Natural killer cell (primary cell): Measurements from ENCODE around the gene LMTK2. TPM values are rescaled to one million over a fixed set of nuclear protein-coding genes. Genes with fewer than 3 reads are reported as not detected.

Experiments
- ATAC-seq, 3 donors: fragments of 150-1000 bp in 2 of 3; fragments of 200-7000 bp in 1 of 3; cut with Tn5 transposase; 1 replicate in 1 of 3; 2 replicates in 2 of 3; pipeline ENCODE4 v1.10.0; 2021; ENCODE audit warnings: mild to moderate bottlenecking in 2 of 3, moderate library complexity in 2 of 3
- DNase-seq, 2 donors: peaks; one replicate each; pipeline versions ENCODE4 v3.0.0 to v3.0.0-alpha.2; 2013 to 2021; ENCODE audit warnings: mixed read lengths in 1 of 2
- H3K27ac ChIP-seq: one replicate; pipeline ENCODE4 v1.5.1; 2013; ENCODE audit warnings: mild to moderate bottlenecking, low read length
- H3K27me3 ChIP-seq: one replicate; pipeline ENCODE4 v1.6.1; 2013; ENCODE audit warnings: low read length; ENCODE audit not compliant: control insufficient read depth, insufficient read depth
- H3K36me3 ChIP-seq: one replicate; pipeline ENCODE4 v1.6.1; 2013; ENCODE audit warnings: low read length; ENCODE audit not compliant: control insufficient read depth, insufficient read depth
- H3K4me1 ChIP-seq: one replicate; pipeline ENCODE4 v1.6.1; 2013; ENCODE audit warnings: low read length; ENCODE audit not compliant: control insufficient read depth, insufficient read depth
- H3K4me3 ChIP-seq: one replicate; pipeline ENCODE4 v1.5.1; 2013; ENCODE audit warnings: low read length
- H3K9me3 ChIP-seq: one replicate; pipeline ENCODE4 v1.6.1; 2013; ENCODE audit warnings: low read length; ENCODE audit not compliant: control insufficient read depth, insufficient read depth
- H3K27ac Mint-ChIP-seq, 2 donors: one replicate each; pipeline ENCODE4 v1.8.0; 2022; ENCODE audit warnings: mild to moderate bottlenecking in 2 of 2, mixed read lengths in 2 of 2, moderate library complexity in 1 of 2
- H3K27me3 Mint-ChIP-seq, 2 donors: one replicate each; pipeline ENCODE4 v1.8.0; 2022; ENCODE audit warnings: low read depth in 2 of 2, mixed read lengths in 2 of 2
- H3K36me3 Mint-ChIP-seq: one replicate; pipeline ENCODE4 v1.8.0; 2022; ENCODE audit warnings: mixed read lengths
- H3K4me1 Mint-ChIP-seq, 2 donors: one replicate each; pipeline ENCODE4 v1.8.0; 2022; ENCODE audit warnings: mixed read lengths in 2 of 2
- H3K4me3 Mint-ChIP-seq: one replicate; pipeline ENCODE4 v1.8.0; 2022; ENCODE audit warnings: mild to moderate bottlenecking, moderate library complexity, mixed read lengths
- H3K9me3 Mint-ChIP-seq, 2 donors: one replicate each; pipeline ENCODE4 v1.8.0; 2022; ENCODE audit warnings: mixed read lengths in 2 of 2
- CTCF ChIP-seq: fragments of 200-600 bp; IDR thresholded peaks from one replicate; pipeline ENCODE4 v1.8.0; 2022; ENCODE audit warnings: antibody characterized with exemption
- WGBS: methylation state at CpG from one replicate; pipeline ENCODE4 v1.1.7; 2013; ENCODE audit warnings: missing lambda C conversion rate; ENCODE audit not compliant: insufficient coverage; 5-methylcytosine and 5-hydroxymethylcytosine counted together
- intact Hi-C: fragments of 100-400 bp; cut with micrococcal nuclease; formaldehyde crosslinking; loops from one replicate; pipeline ENCODE4 v1.14.2; 2022
- total RNA-seq, 4 donors: library from RNA; stranded (reverse); fragments of 120-200 nt in 1 of 4; gene quantifications; one replicate each; pipeline versions ENCODE4 v1.2.3 to v1.2.4, GENCODE V29; 2013 to 2022

LMTK2 gene
- total RNA-seq, 3 donors from 2014 or later (not counting 1 experiment from before 2014, with no cell fraction given) = 18.7 to 33.9 (median 26.6) TPM

GRCh38 chr7:98142658-98143057 is 36.0 kb downstream of the LMTK2 start:
- no peak for ATAC-seq
- no peaks in the 10 kb centered on the region for H3K27me3 ChIP-seq
- no peaks in the 10 kb centered on the region for H3K4me1 ChIP-seq
- TF ChIP-seq CTCF = no peak
- 96% methylated on average over 2 of the region's 2 CpGs for WGBS
- no peaks in the 10 kb centered on the region for H3K9me3 Mint-ChIP-seq
- no peak overlapping the region for H3K27ac Mint-ChIP-seq
- DNase-seq = no peak
- H3K27me3 Mint-ChIP-seq = no peaks in the 10 kb centered on the region
- intact Hi-C loops = no loop called here
- H3K36me3 Mint-ChIP-seq = peaks cover 18% of the 10 kb centered on the region
- no peak overlapping the region for H3K27ac ChIP-seq
- peaks cover 17% of the 10 kb centered on the region for H3K36me3 ChIP-seq
- no peaks in the 10 kb centered on the region for H3K9me3 ChIP-seq
- H3K4me1 Mint-ChIP-seq = peaks cover 4 to 10% of the 10 kb centered on the region in 2 donors
- no peak overlapping the region for H3K4me3 Mint-ChIP-seq
- no peak overlapping the region for H3K4me3 ChIP-seq

- peaks cover 6% of the 10 kb centered on the region for H3K36me3 ChIP-seq
- intact Hi-C loops = no loop called here
- H3K27me3 ChIP-seq = no peaks in the 10 kb centered on the region
- no peak overlapping the region for H3K4me3 Mint-ChIP-seq
- WGBS = 95% methylated on average over 5 of the region's 5 CpGs
- TF ChIP-seq CTCF = no peak
- H3K4me1 ChIP-seq = no peaks in the 10 kb centered on the region
- H3K27ac Mint-ChIP-seq = no peak overlapping the region
- DNase-seq (no peak), ATAC-seq (no peak)
- peaks cover 10% of the 10 kb centered on the region for H3K36me3 Mint-ChIP-seq
- H3K9me3 Mint-ChIP-seq = no peaks in the 10 kb centered on the region
- no peaks in the 10 kb centered on the region for H3K4me1 Mint-ChIP-seq
- H3K27ac ChIP-seq = no peak overlapping the region
- no peaks in the 10 kb centered on the region for H3K27me3 Mint-ChIP-seq
- H3K4me3 ChIP-seq = no peak overlapping the region
- no peaks in the 10 kb centered on the region for H3K9me3 ChIP-seq
Observed at GRCh38 chr7:98148607-98149006, 41.9 kb downstream of the LMTK2 start.

- DNase-seq = no peak
- Mint-ChIP-seq H3K36me3 (peaks cover 8% of the 10 kb centered on the region), H3K27ac (no peak overlapping the region), H3K27me3 (no peaks in the 10 kb centered on the region), H3K4me3 (no peak overlapping the region), H3K9me3 (no peaks in the 10 kb centered on the region), H3K4me1 (no peaks in the 10 kb centered on the region)
- no peaks in the 10 kb centered on the region for H3K9me3 ChIP-seq
- ATAC-seq = no peak
- peaks cover 9% of the 10 kb centered on the region for H3K36me3 ChIP-seq
- over 99% methylated on average over 6 of the region's 6 CpGs for WGBS
- no peak overlapping the region for H3K4me3 ChIP-seq
- no peaks in the 10 kb centered on the region for H3K27me3 ChIP-seq
- H3K27ac ChIP-seq = no peak overlapping the region
- no peak for TF ChIP-seq CTCF
- no peaks in the 10 kb centered on the region for H3K4me1 ChIP-seq
- intact Hi-C loops = no loop called here
Observed at GRCh38 chr7:98149116-98149692, 42.5 kb downstream of the LMTK2 start.

GRCh38 chr7:98151884-98152283 is 45.2 kb downstream of the LMTK2 start:
- Mint-ChIP-seq H3K9me3 (no peaks in the 10 kb centered on the region), H3K36me3 (peaks cover 19% of the 10 kb centered on the region)

More at GRCh38 chr7:98151884-98152283, 45.2 kb downstream of the LMTK2 start:
- Mint-ChIP-seq H3K4me1 (no peaks in the 10 kb centered on the region), H3K27ac (no peak overlapping the region), H3K4me3 (no peak overlapping the region), H3K27me3 (no peaks in the 10 kb centered on the region)
- no peak for DNase-seq
- no peak for TF ChIP-seq CTCF
- Histone ChIP-seq H3K9me3 (no peaks in the 10 kb centered on the region), H3K36me3 (peaks cover 26% of the 10 kb centered on the region), H3K27me3 (no peaks in the 10 kb centered on the region), H3K4me3 (no peak overlapping the region), H3K4me1 (no peaks in the 10 kb centered on the region), H3K27ac (no peak overlapping the region)
- intact Hi-C loops = no loop called here
- 100% methylated on average over 5 of the region's 5 CpGs for WGBS
- no peak for ATAC-seq
